HTR-8/SVneo (cell line): Measurements from ENCODE around the gene GLB1L3.
"Not testable (repeated sequence)": the region's sequence is repeated elsewhere in the genome, so short reads cannot be mapped to it uniquely, and the experiment has no call there.

ENCODE experiments used
- DNase-seq: peaks from one replicate; pipeline ENCODE4 v3.0.0; 2011; ENCODE audit warnings: low spot score, mixed read lengths; ENCODE audit not compliant: insufficient read length
- FAIRE-seq: peaks from 2 replicates; lab custom pipeline; 2011; peaks lifted over from hg19 to GRCh38; lab: Jason Lieb, UNC

The GLB1L3 gene

GRCh38 chr11:134293119-134294113, 17.2 kb downstream of the GLB1L3 start:
- FAIRE-seq: no peak
- DNase-seq: no peak

- FAIRE-seq: no peak
- DNase-seq: no peak
These were observed 18.5 kb downstream of the GLB1L3 start for GRCh38 chr11:134294664-134295063.

GRCh38 chr11:134312223-134312622, 36.0 kb downstream of the GLB1L3 start:
- FAIRE-seq (no peak), DNase-seq (no peak)

GRCh38 chr11:134312807-134313206, 36.6 kb downstream of the GLB1L3 start:
- DNase-seq: no peak
- no peak for FAIRE-seq

GRCh38 chr11:134313379-134313778, 37.2 kb downstream of the GLB1L3 start:
- FAIRE-seq: no peak

GRCh38 chr11:134313821-134314607, 37.8 kb downstream of the GLB1L3 start:
- DNase-seq (no peak), FAIRE-seq (no peak)

More at GRCh38 chr11:134313379-134313778, 37.2 kb downstream of the GLB1L3 start:
- DNase-seq: no peak

- FAIRE-seq (no peak), DNase-seq (no peak)
These were observed 40.9 kb downstream of the GLB1L3 start for GRCh38 chr11:134317103-134317502.

GRCh38 chr11:134321373-134321772, 45.2 kb downstream of the GLB1L3 start:
- FAIRE-seq, DNase-seq: not testable (repeated sequence)

GRCh38 chr11:134322553-134322952, 46.4 kb downstream of the GLB1L3 start:
- FAIRE-seq: no peak

GRCh38 chr11:134328433-134328832, 52.3 kb downstream of the GLB1L3 start:
- DNase-seq: no peak
- no peak for FAIRE-seq

More at GRCh38 chr11:134322553-134322952, 46.4 kb downstream of the GLB1L3 start:
- no peak for DNase-seq

- no peak for DNase-seq
- no peak for FAIRE-seq
These were observed 54.6 kb downstream of the GLB1L3 start for GRCh38 chr11:134330611-134331353.

GRCh38 chr11:134331354-134332188, 55.4 kb downstream of the GLB1L3 start, which contains the start of gene GLB1L2:
TSS of gene GLB1L2 (plus strand) at chr11:134331988. CDS start at chr11:134332062, 74 bp downstream.
- no peak for FAIRE-seq
- DNase-seq: peak; percentile 12

- FAIRE-seq (no peak), DNase-seq (no peak)
These were observed 56.0 kb downstream of the GLB1L3 start for GRCh38 chr11:134332189-134332631.

- FAIRE-seq (no peak), DNase-seq (no peak)
These were observed 56.6 kb downstream of the GLB1L3 start for GRCh38 chr11:134332782-134333181.

- FAIRE-seq (no peak), DNase-seq (no peak)
These were observed 57.1 kb downstream of the GLB1L3 start for GRCh38 chr11:134333312-134333711.

GRCh38 chr11:134333946-134334345, 57.8 kb downstream of the GLB1L3 start:
- FAIRE-seq: no peak

GRCh38 chr11:134334796-134335571, 58.8 kb downstream of the GLB1L3 start:
- no peak for FAIRE-seq
- no peak for DNase-seq

More at GRCh38 chr11:134333946-134334345, 57.8 kb downstream of the GLB1L3 start:
- no peak for DNase-seq

- FAIRE-seq (no peak), DNase-seq (no peak)
These were observed 60.9 kb downstream of the GLB1L3 start for GRCh38 chr11:134337051-134337450.
